Muscle layer of duodenum (tissue), 2 donors: ENCODE results near the gene SLC5A10.
A peak's percentile ranks its signal among the peaks of the same experiment; 100 is the strongest.

Experiments used
- H3K27ac ChIP-seq: one replicate; pipeline ENCODE4 v1.7.0; 2013; ENCODE audit warnings: mild to moderate bottlenecking, low read length
- H3K27me3 ChIP-seq: one replicate; pipeline ENCODE4 v1.7.0; 2013; ENCODE audit warnings: low read depth, mild to moderate bottlenecking, control low read depth, low read length
- H3K36me3 ChIP-seq, 2 donors: one replicate each; pipeline ENCODE4 v1.7.0; 2013; ENCODE audit warnings: low read length in 2 of 2, control low read depth in 1 of 2, mild to moderate bottlenecking in 1 of 2; ENCODE audit not compliant: insufficient read depth in 2 of 2, control insufficient read depth in 1 of 2
- H3K4me1 ChIP-seq, 2 donors: one replicate each; pipeline ENCODE4 v1.7.0; 2013; ENCODE audit warnings: low read length in 2 of 2, mild to moderate bottlenecking in 2 of 2, control low read depth in 1 of 2, moderate library complexity in 1 of 2; ENCODE audit not compliant: insufficient read depth in 2 of 2, control insufficient read depth in 1 of 2
- H3K4me3 ChIP-seq, 2 donors: one replicate each; pipeline ENCODE4 v1.7.0; 2013; ENCODE audit warnings: low read length in 2 of 2, low read depth in 1 of 2, mild to moderate bottlenecking in 1 of 2
- H3K9me3 ChIP-seq, 2 donors: one replicate each; pipeline ENCODE4 v1.7.0; 2013; ENCODE audit warnings: low read length in 2 of 2, control low read depth in 1 of 2, mild to moderate bottlenecking in 1 of 2; ENCODE audit not compliant: control insufficient read depth in 1 of 2
- donor health status: healthy.

The SLC5A10 gene

GRCh38 chr17:18951941-18952842, at the start of gene SLC5A10:
TSS of gene SLC5A10 (plus strand) at chr17:18952165. CDS start at chr17:18952206, 41 bp downstream.
- Histone ChIP-seq H3K27me3 (no peaks in the 10 kb centered on the region), H3K27ac (no peak within 1 kb of the TSS), H3K4me3 (no peak within 1 kb of the TSS), H3K4me1 (no peaks in the 10 kb centered on the region), H3K36me3 (no peaks in the 10 kb centered on the region), H3K9me3 (no peaks in the 10 kb centered on the region)

GRCh38 chr17:18904482-18904881, 47.5 kb upstream of the SLC5A10 start:
- no peak overlapping the region for H3K4me3 ChIP-seq
- H3K4me1 ChIP-seq = no peaks in the 10 kb centered on the region
- H3K27ac ChIP-seq = no peak overlapping the region
- H3K27me3 ChIP-seq = no peaks in the 10 kb centered on the region
- H3K9me3 ChIP-seq = no peaks in the 10 kb centered on the region
- peaks cover 0 to 17% of the 10 kb centered on the region in 2 donors for H3K36me3 ChIP-seq

- H3K27ac ChIP-seq = no peak overlapping the region
- no peaks in the 10 kb centered on the region for H3K27me3 ChIP-seq
- no peak overlapping the region for H3K4me3 ChIP-seq
- H3K36me3 ChIP-seq = peaks cover 0 to 17% of the 10 kb centered on the region in 2 donors
- H3K9me3 ChIP-seq = no peaks in the 10 kb centered on the region
- H3K4me1 ChIP-seq = no peaks in the 10 kb centered on the region
Measured at GRCh38 chr17:18905226-18905625, 46.7 kb upstream of the SLC5A10 start.

DNA sequence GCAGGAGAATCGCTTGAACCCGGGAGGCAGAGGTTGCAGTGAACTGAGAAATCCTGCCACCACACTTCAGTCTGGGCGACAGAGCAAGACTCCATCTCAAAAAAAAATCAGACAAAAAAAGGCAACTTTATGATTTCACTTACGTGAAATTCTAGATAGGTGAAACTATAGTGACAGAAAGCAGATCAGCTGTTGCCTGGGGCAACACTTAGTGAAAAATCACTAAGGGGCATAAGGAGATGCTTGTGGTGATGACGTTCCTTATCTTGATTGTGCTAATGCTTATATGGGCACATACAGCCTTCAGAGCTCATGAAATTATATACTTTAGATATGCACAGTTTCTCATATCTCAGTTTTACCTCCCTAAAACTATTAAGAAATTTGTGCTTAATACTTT, 41.6 kb upstream of the SLC5A10 start:
- H3K36me3 ChIP-seq = peaks cover 18 to 52% of the 10 kb centered on the region in 2 donors
- H3K4me1 ChIP-seq = no peaks in the 10 kb centered on the region
- H3K27ac ChIP-seq = no peak overlapping the region
- H3K27me3 ChIP-seq = no peaks in the 10 kb centered on the region
- H3K4me3 ChIP-seq = no peak overlapping the region
- H3K9me3 ChIP-seq = no peaks in the 10 kb centered on the region

DNA sequence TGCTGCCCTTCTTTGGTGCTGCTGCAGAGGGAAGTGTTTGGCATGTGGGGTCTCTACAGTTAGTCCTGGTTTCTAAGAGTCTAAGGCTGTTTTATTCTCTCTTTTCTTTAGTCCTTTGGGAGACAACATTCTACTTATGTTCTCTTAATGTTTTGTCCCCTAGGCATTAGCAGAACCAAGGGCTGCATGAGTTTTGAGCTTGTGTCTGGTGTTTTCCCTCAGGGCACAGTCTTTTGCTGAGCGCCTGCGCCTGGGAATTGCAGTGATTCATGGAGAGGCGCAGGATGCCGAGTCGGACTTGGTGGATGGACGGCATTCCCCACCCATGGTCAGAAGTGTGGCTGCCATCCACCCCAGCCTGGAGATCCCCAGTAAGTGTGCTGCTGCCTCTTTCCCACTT, 41.1 kb upstream of the SLC5A10 start:
- H3K4me1 ChIP-seq = no peaks in the 10 kb centered on the region
- no peaks in the 10 kb centered on the region for H3K27me3 ChIP-seq
- H3K9me3 ChIP-seq = no peaks in the 10 kb centered on the region
- no peak overlapping the region for H3K4me3 ChIP-seq
- no peak overlapping the region for H3K27ac ChIP-seq
- H3K36me3 ChIP-seq = peaks cover 20 to 52% of the 10 kb centered on the region in 2 donors

- Histone ChIP-seq H3K4me3 (no peak overlapping the region), H3K9me3 (no peaks in the 10 kb centered on the region), H3K4me1 (peaks cover 6 to 18% of the 10 kb centered on the region in 2 donors), H3K36me3 (peaks cover 25 to 38% of the 10 kb centered on the region in 2 donors), H3K27me3 (no peaks in the 10 kb centered on the region), H3K27ac (no peak overlapping the region)
Measured at GRCh38 chr17:18916816-18917500, 35.0 kb upstream of the SLC5A10 start.

DNA sequence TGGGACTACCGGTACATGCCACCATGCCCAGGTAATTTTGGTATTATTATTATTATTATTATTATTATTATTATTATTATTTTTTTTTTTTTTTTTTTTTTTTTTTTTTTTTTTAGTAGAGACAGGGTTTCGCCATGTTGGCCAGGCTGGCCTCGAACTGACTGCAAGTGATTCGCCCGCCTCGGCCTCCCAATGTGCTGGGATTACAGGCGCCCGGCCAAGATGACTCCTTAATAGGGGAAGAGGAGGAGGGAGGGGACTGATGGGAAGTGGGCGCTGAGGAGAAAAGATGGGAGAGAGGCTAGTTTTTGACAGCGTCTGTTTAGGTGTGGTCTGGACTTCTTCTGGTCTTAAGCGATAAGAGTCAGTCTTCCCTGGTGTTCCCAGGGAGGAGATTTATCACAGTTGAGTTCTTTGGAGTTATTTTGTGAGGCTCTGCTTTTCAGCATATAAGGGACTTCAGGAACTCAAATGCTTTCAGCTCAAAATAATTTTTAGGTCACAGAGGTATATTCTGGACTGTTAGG, 34.4 kb upstream of the SLC5A10 start:
- H3K4me3 ChIP-seq = no peak overlapping the region
- H3K27me3 ChIP-seq = no peaks in the 10 kb centered on the region
- peaks cover 9 to 22% of the 10 kb centered on the region in 2 donors for H3K4me1 ChIP-seq
- peaks cover 20 to 32% of the 10 kb centered on the region in 2 donors for H3K36me3 ChIP-seq
- no peaks in the 10 kb centered on the region for H3K9me3 ChIP-seq
- H3K27ac ChIP-seq = no peak overlapping the region

DNA sequence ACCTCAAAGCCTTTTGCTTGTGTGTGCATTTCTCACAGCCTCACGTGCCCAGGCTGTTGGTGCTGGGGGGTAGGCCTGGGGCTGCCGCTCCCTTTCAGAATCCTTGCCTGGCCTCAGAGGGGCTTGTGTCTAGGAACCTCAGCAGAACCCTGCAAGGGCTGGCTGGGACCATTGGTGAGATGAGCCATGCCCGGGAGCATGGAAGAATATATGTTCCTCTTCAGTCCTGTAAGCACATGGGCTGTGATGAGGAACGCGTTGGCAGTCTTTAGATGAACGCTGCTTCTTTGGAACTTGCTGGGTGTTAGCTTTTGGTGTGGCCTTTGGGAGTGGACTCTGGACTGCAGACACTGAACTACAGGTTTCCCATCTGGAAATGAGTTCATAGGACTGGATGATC, 32.0 kb upstream of the SLC5A10 start:
- peaks cover 9 to 22% of the 10 kb centered on the region in 2 donors for H3K4me1 ChIP-seq
- peaks cover 18 to 19% of the 10 kb centered on the region in 2 donors for H3K36me3 ChIP-seq
- H3K27me3 ChIP-seq = no peaks in the 10 kb centered on the region
- no peaks in the 10 kb centered on the region for H3K9me3 ChIP-seq
- H3K27ac ChIP-seq = peak overlapping the region; percentile 3
- no peak overlapping the region for H3K4me3 ChIP-seq

DNA sequence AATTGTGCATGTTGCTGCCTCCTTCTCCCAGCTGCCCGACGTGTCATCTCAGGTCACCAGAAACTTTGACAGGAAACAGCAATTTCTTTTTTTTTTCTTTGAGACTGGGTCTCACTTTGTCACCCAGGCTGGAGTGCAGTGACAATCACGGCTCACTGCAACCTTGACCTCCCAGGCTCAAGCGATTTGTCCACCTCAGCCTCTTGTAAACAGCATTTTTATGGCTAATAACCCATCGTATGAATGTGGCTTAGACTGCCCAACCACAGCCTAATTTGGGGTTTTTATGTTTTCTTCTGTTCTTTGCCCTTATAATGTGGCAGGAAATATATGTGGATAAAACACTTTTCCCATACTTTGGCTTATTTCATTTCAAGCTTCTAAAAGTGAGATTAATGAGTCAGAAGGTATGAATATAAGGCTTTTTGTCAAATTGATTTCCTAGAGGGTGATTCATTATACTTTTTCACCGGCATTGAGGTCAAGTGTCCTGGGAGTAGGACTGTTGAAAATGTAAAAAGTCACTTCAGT, 31.0 kb upstream of the SLC5A10 start:
- Histone ChIP-seq H3K36me3 (peaks cover 13 to 20% of the 10 kb centered on the region in 2 donors), H3K4me3 (no peak overlapping the region), H3K4me1 (peaks cover 9 to 22% of the 10 kb centered on the region in 2 donors), H3K27ac (no peak overlapping the region), H3K27me3 (no peaks in the 10 kb centered on the region), H3K9me3 (no peaks in the 10 kb centered on the region)

- Histone ChIP-seq H3K27me3 (no peaks in the 10 kb centered on the region), H3K4me1 (peaks cover 9 to 22% of the 10 kb centered on the region in 2 donors), H3K9me3 (no peaks in the 10 kb centered on the region), H3K4me3 (no peak overlapping the region), H3K27ac (peak overlapping the region; percentile 5), H3K36me3 (peaks cover 13 to 15% of the 10 kb centered on the region in 2 donors)
Measured at GRCh38 chr17:18921485-18921884, 30.5 kb upstream of the SLC5A10 start.

DNA sequence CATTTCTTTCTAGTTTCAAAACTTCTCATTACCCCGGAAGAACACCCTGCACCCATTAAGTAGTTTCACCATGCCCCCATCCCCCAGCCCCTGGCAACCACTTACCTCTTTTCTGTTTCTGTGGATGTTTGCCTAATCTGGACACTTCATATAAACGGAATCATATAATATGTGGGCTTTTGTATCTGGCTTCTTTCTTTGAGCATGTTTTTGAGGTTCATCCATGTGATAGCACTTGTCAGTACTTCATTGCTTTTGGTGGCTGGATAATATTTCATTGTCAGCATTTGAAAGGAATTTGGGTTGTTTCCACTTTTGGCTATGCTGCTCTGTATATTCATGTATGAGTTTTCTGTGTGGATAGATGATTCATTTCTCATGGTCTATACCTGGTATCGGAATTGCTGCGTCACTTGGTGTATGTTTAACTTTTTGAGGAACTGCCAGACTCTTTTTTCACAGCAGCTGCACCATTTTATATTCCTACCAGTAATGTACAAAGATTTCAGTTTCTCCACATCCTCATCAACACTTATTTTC, 30.0 kb upstream of the SLC5A10 start:
- H3K4me3 ChIP-seq = no peak overlapping the region

More for the DNA sequence above, 30.0 kb upstream of the SLC5A10 start:
- Histone ChIP-seq H3K4me1 (peaks cover 9 to 22% of the 10 kb centered on the region in 2 donors), H3K36me3 (peaks cover 8 to 11% of the 10 kb centered on the region in 2 donors), H3K27me3 (no peaks in the 10 kb centered on the region), H3K27ac (peak overlapping the region; percentile 5), H3K9me3 (no peaks in the 10 kb centered on the region)
